ENCODE data around the gene CNTNAP2.

Gene CNTNAP2

DNA sequence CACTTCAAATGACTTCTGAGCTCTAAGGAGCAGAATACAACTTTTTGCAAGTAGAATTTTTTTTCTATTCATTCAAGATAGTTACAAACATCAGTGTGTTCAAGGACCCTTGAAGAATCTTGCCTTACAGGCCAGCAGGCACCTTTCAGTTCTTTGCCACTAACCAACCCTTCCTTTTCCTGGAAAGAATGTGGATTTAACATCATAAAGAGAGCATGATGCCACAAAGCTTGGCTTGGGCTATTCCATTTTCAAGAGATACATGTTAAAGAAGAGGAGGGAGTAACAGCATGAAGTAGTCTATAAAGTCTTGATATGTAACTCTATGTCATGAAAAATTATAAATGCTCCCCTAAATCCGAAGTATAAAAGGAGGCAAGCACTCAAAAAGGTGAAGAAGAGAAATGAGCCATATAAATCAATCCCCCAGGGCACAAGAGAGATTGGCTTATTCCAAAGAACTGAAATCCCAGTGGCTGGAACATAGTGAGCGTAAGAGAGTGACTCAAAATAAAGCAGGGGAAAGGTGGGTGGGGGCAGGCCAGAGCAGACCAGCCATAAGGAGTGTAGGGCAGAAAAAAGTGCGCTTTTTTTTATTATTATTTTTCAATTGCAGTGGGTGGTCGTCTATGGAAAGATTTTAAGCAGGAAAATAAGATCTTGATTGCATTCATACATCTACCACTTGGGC, 1448.3 kb downstream of the CNTNAP2 start:
- no peaks in the 10 kb centered on the region for H3K27me3 ChIP-seq
- no peak overlapping the region for H3K9ac ChIP-seq
- no peaks in the 10 kb centered on the region for H4K20me1 ChIP-seq
- no peak overlapping the region for H3K27ac ChIP-seq
- no peak overlapping the region for H3K4me3 ChIP-seq
- peaks cover 0 to 7% (median 0%) of the 10 kb centered on the region in 11 experiments; a peak in 1 of 22 replicates for H3K9me3 ChIP-seq (replicated peaks in 1 of 11)
- TF ChIP-seq Cebpa-rat (IDR thresholded peaks at IDR 0.05), result no peak
- H3K36me3 ChIP-seq, result no peaks in the 10 kb centered on the region
- H3K4me1 ChIP-seq, result no peaks in the 10 kb centered on the region
- no peak overlapping the region for H3K4me2 ChIP-seq

DNA sequence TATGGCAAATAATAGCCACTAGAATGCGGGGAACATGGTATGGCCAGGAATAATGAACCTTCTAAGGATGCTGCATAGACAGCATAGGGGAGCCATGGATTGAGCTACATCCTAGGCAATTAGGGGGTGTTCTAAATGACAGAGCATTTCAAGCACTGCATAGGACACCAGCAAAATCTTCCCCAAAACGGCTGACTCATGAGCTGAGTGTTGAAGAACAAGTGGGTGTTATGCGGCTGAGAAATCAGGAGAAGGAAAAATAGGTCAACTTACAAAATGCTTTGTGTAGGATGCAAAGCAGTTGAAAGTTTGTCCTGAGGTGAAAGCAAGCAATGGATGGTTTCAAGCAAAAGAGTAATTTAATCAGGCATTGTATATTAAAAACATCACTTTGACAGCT, 1450.4 kb downstream of the CNTNAP2 start:
- no peak for TF ChIP-seq Cebpa-rat (IDR thresholded peaks at IDR 0.05)
- no peak overlapping the region for H3K27ac ChIP-seq
- H3K27me3 ChIP-seq, result no peaks in the 10 kb centered on the region
- H4K20me1 ChIP-seq, result no peaks in the 10 kb centered on the region
- no peaks in the 10 kb centered on the region for H3K4me1 ChIP-seq
- no peaks in the 10 kb centered on the region for H3K36me3 ChIP-seq
- no peak overlapping the region for H3K4me3 ChIP-seq
- H3K9me3 ChIP-seq (replicated peaks in 1 of 11), result peaks cover 0 to 7% (median 0%) of the 10 kb centered on the region in 11 experiments; a peak in 1 of 22 replicates
- H3K4me2 ChIP-seq, result no peak overlapping the region
- H3K9ac ChIP-seq, result no peak overlapping the region

DNA sequence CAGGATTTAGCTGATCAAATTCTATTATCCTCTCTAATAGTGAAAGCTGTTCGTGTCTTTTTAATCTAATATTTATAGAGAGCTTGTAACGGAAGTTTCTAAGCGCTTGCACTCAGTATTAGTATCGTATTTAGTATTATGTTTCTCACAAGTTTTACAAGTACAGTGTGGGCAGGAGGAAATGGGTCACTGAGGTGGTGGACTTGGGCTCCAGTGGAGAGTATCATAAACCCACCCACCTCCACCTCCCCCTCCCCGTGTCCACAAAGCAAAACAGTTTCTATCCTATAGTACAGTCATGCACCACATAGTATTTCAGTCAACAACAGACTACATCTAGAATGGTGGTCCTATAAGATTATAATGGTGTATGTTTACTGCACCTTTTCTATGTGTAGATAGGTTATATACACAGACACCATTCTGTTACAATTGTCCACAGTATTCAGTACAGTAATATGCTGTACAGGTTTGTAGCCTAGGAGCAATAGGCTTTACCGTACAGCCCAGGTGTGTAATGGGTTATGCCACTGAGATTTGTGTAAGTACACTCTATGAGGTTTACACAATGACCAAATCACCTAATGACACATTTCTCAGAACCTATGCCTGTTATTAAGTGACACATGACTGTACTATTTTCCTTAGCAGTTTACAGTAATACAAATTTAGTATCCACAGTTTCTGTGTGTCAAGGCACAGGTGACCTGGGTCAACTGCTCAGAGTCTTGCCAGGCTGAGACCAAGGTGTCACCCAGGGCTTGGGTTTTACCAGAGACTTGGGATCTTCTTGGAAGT, 1452.7 kb downstream of the CNTNAP2 start:
- H3K9ac ChIP-seq, result no peak overlapping the region
- no peaks in the 10 kb centered on the region for H4K20me1 ChIP-seq
- H3K9me3 ChIP-seq (replicated peaks in 1 of 11), result peaks cover 0 to 7% (median 0%) of the 10 kb centered on the region in 11 experiments; a peak in 1 of 22 replicates
- no peak overlapping the region for H3K27ac ChIP-seq
- TF ChIP-seq Cebpa-rat (IDR thresholded peaks at IDR 0.05), result no peak
- H3K4me1 ChIP-seq, result no peaks in the 10 kb centered on the region
- no peaks in the 10 kb centered on the region for H3K27me3 ChIP-seq
- no peaks in the 10 kb centered on the region for H3K36me3 ChIP-seq
- H3K4me2 ChIP-seq, result no peak overlapping the region
- H3K4me3 ChIP-seq, result no peak overlapping the region

DNA sequence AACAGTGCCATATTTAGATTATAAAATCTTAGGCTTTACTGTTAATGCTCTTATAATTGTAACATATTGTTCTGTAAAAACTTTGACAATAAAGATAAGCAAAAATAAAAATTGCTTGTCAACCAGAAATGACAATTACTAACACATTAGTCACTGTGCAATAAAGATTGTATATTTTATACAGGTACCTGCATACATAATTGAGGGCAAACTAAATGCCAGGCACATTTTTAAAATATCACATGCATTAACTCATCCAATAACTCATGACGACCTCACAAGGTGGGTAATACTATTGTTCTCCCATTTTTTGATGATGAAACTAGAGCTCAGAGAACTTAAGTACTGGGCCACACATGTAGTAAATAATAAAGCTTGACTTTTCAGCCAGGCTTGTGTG, 1453.8 kb downstream of the CNTNAP2 start:
- H3K36me3 ChIP-seq, result no peaks in the 10 kb centered on the region
- H3K4me1 ChIP-seq, result no peaks in the 10 kb centered on the region
- H3K4me2 ChIP-seq, result no peak overlapping the region
- no peak overlapping the region for H3K27ac ChIP-seq
- no peak overlapping the region for H3K9ac ChIP-seq
- TF ChIP-seq Cebpa-rat (IDR thresholded peaks at IDR 0.05), result no peak
- peaks cover 0 to 7% (median 0%) of the 10 kb centered on the region in 11 experiments; a peak in 1 of 22 replicates for H3K9me3 ChIP-seq (replicated peaks in 1 of 11)
- no peak overlapping the region for H3K4me3 ChIP-seq
- H4K20me1 ChIP-seq, result no peaks in the 10 kb centered on the region
- H3K27me3 ChIP-seq, result no peaks in the 10 kb centered on the region

DNA sequence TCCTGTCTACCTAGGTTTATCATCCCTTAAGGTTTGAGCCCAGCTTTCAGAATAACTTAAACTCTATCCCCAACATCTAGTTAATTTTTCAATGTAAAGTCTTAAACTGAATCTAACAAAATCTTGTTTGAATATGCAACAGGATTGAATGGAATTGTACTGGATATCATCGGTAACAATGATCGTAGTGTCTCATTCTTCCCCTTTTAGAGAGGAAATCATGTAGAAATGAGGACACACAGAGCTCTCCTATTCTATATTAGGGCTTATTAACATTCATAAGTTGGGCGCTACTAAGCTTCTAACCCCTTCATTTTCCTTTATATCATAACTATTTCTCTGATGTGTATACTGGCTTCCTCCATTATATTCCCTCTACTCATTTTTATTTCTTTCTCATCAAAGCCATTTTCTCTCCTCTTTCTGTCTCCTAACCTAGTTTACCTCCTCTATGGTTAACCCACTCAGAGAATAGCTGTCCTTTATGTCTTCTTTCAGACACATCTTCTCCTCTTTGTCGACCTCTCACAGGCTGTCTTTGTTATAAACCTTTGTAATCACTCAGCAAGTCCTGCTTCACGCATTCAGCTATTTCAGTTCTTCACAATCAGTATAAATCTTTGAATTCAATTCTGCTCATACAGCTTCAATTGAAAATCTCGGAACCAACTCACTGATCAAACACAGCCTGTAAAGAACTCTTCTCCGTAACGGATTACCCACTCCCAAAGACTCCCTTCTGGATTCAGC, 1455.0 kb downstream of the CNTNAP2 start:
- no peak overlapping the region for H3K27ac ChIP-seq
- H3K9ac ChIP-seq, result no peak overlapping the region
- no peaks in the 10 kb centered on the region for H3K4me1 ChIP-seq
- H3K36me3 ChIP-seq, result no peaks in the 10 kb centered on the region
- H3K4me3 ChIP-seq, result no peak overlapping the region
- peaks cover 0 to 3% (median 0%) of the 10 kb centered on the region in 11 experiments; a peak in 1 of 22 replicates for H3K9me3 ChIP-seq (replicated peaks in 1 of 11)
- H3K27me3 ChIP-seq, result no peaks in the 10 kb centered on the region
- no peak for TF ChIP-seq Cebpa-rat (IDR thresholded peaks at IDR 0.05)
- no peak overlapping the region for H3K4me2 ChIP-seq
- no peaks in the 10 kb centered on the region for H4K20me1 ChIP-seq

DNA sequence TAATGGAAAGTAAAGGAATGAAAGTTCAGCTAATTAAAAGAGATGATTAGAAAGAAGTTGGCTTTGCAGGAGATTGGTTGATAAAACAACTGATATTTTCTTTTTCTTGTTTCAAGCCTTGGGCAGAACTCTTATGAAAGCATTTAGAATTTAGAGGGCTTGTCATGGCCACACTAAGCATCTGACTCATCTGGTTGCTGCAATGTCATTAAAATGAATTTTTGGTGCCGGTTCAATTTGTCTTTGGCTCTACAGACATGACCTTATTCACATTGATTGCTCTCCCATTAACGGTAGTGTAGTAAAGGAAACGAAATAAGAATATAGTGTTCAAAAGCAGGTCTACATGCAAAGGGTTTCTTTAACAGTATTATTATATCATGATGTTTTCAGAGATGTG, 1461.6 kb downstream of the CNTNAP2 start:
- Histone ChIP-seq H3K36me3 (no peaks in the 10 kb centered on the region), H3K9me3 (replicated peaks in 1 of 11) (no peaks in the 10 kb centered on the region), H3K4me2 (no peak overlapping the region), H3K27ac (no peak overlapping the region), H3K9ac (no peak overlapping the region), H3K4me3 (no peak overlapping the region), H3K27me3 (no peaks in the 10 kb centered on the region), H4K20me1 (no peaks in the 10 kb centered on the region), H3K4me1 (no peaks in the 10 kb centered on the region)
- TF ChIP-seq Cebpa-rat (IDR thresholded peaks at IDR 0.05), result no peak

DNA sequence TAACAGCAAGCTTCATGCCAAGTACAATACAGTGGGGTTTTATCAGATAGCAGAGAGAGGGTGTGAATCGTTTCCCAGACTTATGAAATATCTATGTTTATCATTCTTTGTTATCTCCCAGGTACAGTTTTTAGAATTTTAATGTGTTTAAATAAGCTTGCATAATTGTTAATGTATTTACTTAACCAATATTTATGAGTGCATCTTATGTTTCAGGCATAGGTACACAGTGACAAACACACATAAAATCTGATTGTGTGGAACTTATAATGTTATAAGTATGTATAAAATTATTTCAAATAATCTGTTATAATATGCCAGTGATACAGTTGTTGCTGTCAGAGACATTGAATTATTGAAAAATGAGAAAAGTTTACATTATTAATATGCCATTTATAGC, 1462.5 kb downstream of the CNTNAP2 start:
- H3K4me2 ChIP-seq, result no peak overlapping the region
- no peak for TF ChIP-seq Cebpa-rat (IDR thresholded peaks at IDR 0.05)
- H4K20me1 ChIP-seq, result no peaks in the 10 kb centered on the region
- H3K36me3 ChIP-seq, result no peaks in the 10 kb centered on the region
- no peak overlapping the region for H3K4me3 ChIP-seq
- no peaks in the 10 kb centered on the region for H3K27me3 ChIP-seq
- H3K4me1 ChIP-seq, result no peaks in the 10 kb centered on the region
- H3K9me3 ChIP-seq (replicated peaks in 1 of 11), result no peaks in the 10 kb centered on the region
- no peak overlapping the region for H3K9ac ChIP-seq
- no peak overlapping the region for H3K27ac ChIP-seq

DNA sequence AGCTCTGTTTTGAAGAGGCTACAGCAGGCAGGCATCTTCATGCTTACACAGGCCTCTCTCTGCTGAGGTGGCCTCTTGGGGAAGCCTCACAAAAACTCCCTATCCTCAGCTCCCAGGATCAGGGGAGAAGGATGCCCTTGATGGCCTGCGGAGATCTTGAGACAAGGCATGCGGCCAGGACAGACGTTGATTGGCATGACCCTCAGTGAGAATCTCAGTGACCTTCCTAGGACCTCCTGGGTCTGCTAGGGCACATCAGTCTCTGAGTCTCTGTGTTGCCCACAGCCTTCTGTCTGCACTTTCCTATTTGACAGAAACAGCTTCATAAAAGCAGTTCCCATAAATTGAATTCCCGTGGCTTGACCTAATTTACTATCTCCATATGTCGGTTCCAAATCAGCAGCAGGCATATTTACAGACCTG, 1468.2 kb downstream of the CNTNAP2 start:
- Histone ChIP-seq H3K4me2 (no peak overlapping the region), H3K4me1 (peaks cover 0 to 4% (median 0%) of the 10 kb centered on the region in 10 experiments; a peak in 2 of 20 replicates), H3K4me3 (no peak overlapping the region), H4K20me1 (no peaks in the 10 kb centered on the region), H3K9me3 (replicated peaks in 1 of 11) (no peaks in the 10 kb centered on the region), H3K27ac (no peak overlapping the region), H3K27me3 (no peaks in the 10 kb centered on the region), H3K9ac (no peak overlapping the region), H3K36me3 (no peaks in the 10 kb centered on the region)
- TF ChIP-seq Cebpa-rat (IDR thresholded peaks at IDR 0.05), result no peak

DNA sequence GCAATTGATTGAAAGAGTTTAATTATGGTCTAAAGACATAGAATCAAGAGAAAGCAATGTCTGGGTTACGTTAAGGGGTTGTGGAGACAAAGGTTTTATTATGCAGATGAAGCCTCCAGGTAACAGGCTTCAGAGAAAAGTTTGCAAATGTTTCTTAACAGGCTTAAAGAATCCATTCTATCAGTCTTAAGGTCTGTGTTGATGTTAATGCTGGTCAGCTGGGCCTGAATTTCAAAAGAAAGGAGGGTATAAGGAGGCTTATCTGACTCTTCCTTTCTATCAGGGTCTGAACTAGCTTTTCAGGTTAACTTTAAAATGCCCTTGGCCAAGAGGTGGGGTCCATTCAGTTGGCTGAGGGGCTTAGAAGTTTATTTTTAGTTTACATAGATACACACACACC, 1469.5 kb downstream of the CNTNAP2 start:
- Histone ChIP-seq H3K36me3 (no peaks in the 10 kb centered on the region), H3K4me3 (no peak overlapping the region)

More for the DNA sequence above, 1469.5 kb downstream of the CNTNAP2 start:
- Histone ChIP-seq H3K4me1 (peaks cover 0 to 4% (median 0%) of the 10 kb centered on the region in 10 experiments; a peak in 2 of 20 replicates), H4K20me1 (no peaks in the 10 kb centered on the region), H3K9ac (no peak overlapping the region), H3K4me2 (no peak overlapping the region), H3K9me3 (replicated peaks in 1 of 11) (peaks cover 0 to 3% (median 0%) of the 10 kb centered on the region in 11 experiments; a peak in 1 of 22 replicates), H3K27me3 (no peaks in the 10 kb centered on the region), H3K27ac (no peak overlapping the region)
- TF ChIP-seq Cebpa-rat (IDR thresholded peaks at IDR 0.05), result no peak

Measured in BLaER1 treated with 17β-estradiol and CSF1 and Interleukin-3, amounts not matched to agents 10 nM and 100 nM (cell line).